Thyroid gland (tissue), 4 donors: Measurements from ENCODE around the gene IFI27. TPM values are rescaled to one million over a fixed set of nuclear protein-coding genes. Genes with fewer than 3 reads are reported as not detected.

ENCODE experiments used
- DNase-seq, 2 donors: peaks; one replicate each; pipeline ENCODE4 v3.0.0-alpha.2; 2019
- H3K27ac ChIP-seq, 3 donors: fragments of 200-600 bp; sonication (generic); 1 replicate in 2 of 3; 2 replicates in 1 of 3; pipeline ENCODE4 v1.5.1; 2016 to 2019; ENCODE audit warnings: mild to moderate bottlenecking in 1 of 3, moderate library complexity in 1 of 3
- H3K27me3 ChIP-seq: fragments of 200-600 bp; sonication (generic); one replicate; pipeline ENCODE4 v1.5.1; 2019
- H3K36me3 ChIP-seq, 2 donors: fragments of 200-600 bp; sonication (generic); one replicate each; pipeline ENCODE4 v1.5.1; 2016 to 2019
- H3K4me1 ChIP-seq, 2 donors: fragments of 200-600 bp; sonication (generic); one replicate each; pipeline ENCODE4 v1.5.1; 2017 to 2019
- H3K4me3 ChIP-seq, 3 donors: fragments of 200-600 bp; sonication (generic); replicated peaks in 1 of 3; 1 replicate in 2 of 3; 2 replicates in 1 of 3; pipeline ENCODE4 v1.5.1; 2016; ENCODE audit warnings: mild to moderate bottlenecking in 1 of 3
- H3K9me3 ChIP-seq: fragments of 200-600 bp; sonication (generic); one replicate; pipeline ENCODE4 v1.5.1; 2017
- POLR2A ChIP-seq, 2 donors: fragments of 450-650 bp; IDR thresholded peaks; one replicate each; pipeline ENCODE4 v1.6.1; 2017; ENCODE audit warnings: antibody characterized with exemption in 2 of 2, mild to moderate bottlenecking in 2 of 2, moderate library complexity in 1 of 2
- WGBS, 2 donors: methylation state at CpG; one replicate each; pipeline ENCODE4 v1.1.5; 2017; 5-methylcytosine and 5-hydroxymethylcytosine counted together
- intact Hi-C: fragments of 100-400 bp; cut with DNase I; formaldehyde crosslinking; loops from one replicate; pipeline ENCODE4 v1.15.1; 2023
- total RNA-seq, 4 donors: library from RNA; depleted of rRNA; stranded (reverse); fragments of >200 nt; gene quantifications; one replicate each; pipeline ENCODE4 v1.2.3, GENCODE V29; 2016
- TF ChIP-seq, protein P1 (sequence below), 6 experiments: fragments of 200-600 bp in 3 of 6; fragments of 450-650 bp in 3 of 6; sonication (generic) in 3 of 6; IDR thresholded peaks; one replicate each; pipeline ENCODE4 v1.5.1; 2016 to 2019; ENCODE audit warnings: antibody characterized with exemption in 6 of 6, mild to moderate bottlenecking in 2 of 6, inconsistent platforms in 1 of 6, moderate library complexity in 1 of 6

IFI27 gene
- total RNA-seq, 4 donors from 2014 or later, result 40.8 to 111 (median 81.3) TPM

DNA sequence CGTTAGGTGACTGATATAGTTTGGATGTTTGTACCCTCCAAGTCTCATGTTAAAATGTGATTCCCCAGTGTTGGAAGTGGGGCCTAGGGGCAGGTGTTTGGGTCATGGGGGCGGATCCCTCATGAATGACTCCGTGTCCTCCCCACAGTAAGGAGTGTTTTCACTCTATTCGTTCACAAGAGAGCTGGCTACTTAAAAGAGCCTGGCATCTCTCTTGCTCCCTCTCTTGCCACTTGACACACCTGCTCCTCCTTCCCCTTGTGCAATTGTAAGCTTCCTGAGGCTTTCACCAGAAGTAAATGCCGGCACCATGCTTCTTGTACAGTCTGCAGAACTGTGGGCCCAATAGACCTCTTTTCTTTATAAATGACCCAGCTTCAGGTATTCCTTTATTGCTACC, 16.3 kb downstream of the IFI27 start:
- H3K27ac ChIP-seq, result no peak overlapping the region
- H3K4me3 ChIP-seq, result no peak overlapping the region
- TF ChIP-seq, protein P1, sequence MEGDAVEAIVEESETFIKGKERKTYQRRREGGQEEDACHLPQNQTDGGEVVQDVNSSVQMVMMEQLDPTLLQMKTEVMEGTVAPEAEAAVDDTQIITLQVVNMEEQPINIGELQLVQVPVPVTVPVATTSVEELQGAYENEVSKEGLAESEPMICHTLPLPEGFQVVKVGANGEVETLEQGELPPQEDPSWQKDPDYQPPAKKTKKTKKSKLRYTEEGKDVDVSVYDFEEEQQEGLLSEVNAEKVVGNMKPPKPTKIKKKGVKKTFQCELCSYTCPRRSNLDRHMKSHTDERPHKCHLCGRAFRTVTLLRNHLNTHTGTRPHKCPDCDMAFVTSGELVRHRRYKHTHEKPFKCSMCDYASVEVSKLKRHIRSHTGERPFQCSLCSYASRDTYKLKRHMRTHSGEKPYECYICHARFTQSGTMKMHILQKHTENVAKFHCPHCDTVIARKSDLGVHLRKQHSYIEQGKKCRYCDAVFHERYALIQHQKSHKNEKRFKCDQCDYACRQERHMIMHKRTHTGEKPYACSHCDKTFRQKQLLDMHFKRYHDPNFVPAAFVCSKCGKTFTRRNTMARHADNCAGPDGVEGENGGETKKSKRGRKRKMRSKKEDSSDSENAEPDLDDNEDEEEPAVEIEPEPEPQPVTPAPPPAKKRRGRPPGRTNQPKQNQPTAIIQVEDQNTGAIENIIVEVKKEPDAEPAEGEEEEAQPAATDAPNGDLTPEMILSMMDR (IDR thresholded peaks at IDR 0.05), result no peak
- TF ChIP-seq POLR2A (IDR thresholded peaks at IDR 0.05), result no peak
- H3K9me3 ChIP-seq, result no peaks in the 10 kb centered on the region
- H3K36me3 ChIP-seq, result no peaks in the 10 kb centered on the region
- intact Hi-C loops, result loop anchor here (5.0 kb wide), 1 partner anchor 51 kb away; no protein-coding TSS in a partner anchor
- H3K4me1 ChIP-seq, result peaks cover 9 to 12% of the 10 kb centered on the region in 2 donors
- H3K27me3 ChIP-seq, result no peaks in the 10 kb centered on the region
- 77 to 83% methylated on average over 5 of the region's 5 CpGs for WGBS, 2 donors
- DNase-seq, result no peak

DNA sequence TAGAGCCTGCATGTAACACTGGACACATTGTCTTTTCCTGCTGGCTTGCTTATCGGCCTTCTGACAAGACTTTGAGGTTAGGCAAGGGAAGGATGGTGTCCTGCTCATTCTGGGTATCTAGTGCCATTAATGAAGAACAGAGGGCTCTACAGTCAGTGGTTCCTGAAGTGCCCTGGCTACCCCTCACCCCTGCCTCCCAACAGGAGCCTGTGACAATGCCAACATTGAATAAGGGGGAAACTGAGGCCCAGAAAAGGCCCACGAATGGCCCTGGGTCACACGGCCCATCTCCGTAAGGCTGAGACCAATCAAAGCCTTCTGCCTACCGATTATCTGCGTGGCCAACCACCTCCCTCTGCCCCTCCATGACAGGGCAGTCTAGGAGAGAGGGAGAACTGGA, 16.8 kb downstream of the IFI27 start:
- TF ChIP-seq, protein P1 (IDR thresholded peaks at IDR 0.05), result no peak
- no peak for TF ChIP-seq POLR2A (IDR thresholded peaks at IDR 0.05)
- intact Hi-C loops, result loop anchor here (5.0 kb wide), 1 partner anchor 50 kb away; no protein-coding TSS in a partner anchor
- H3K27me3 ChIP-seq, result no peaks in the 10 kb centered on the region
- 90 to 92% methylated on average over 4 to 6 of the region's 6 CpGs for WGBS, 2 donors
- no peaks in the 10 kb centered on the region for H3K36me3 ChIP-seq
- H3K4me1 ChIP-seq, result peaks cover 9 to 12% of the 10 kb centered on the region in 2 donors
- H3K9me3 ChIP-seq, result no peaks in the 10 kb centered on the region
- H3K27ac ChIP-seq, result no peak overlapping the region
- no peak for DNase-seq
- no peak overlapping the region for H3K4me3 ChIP-seq

DNA sequence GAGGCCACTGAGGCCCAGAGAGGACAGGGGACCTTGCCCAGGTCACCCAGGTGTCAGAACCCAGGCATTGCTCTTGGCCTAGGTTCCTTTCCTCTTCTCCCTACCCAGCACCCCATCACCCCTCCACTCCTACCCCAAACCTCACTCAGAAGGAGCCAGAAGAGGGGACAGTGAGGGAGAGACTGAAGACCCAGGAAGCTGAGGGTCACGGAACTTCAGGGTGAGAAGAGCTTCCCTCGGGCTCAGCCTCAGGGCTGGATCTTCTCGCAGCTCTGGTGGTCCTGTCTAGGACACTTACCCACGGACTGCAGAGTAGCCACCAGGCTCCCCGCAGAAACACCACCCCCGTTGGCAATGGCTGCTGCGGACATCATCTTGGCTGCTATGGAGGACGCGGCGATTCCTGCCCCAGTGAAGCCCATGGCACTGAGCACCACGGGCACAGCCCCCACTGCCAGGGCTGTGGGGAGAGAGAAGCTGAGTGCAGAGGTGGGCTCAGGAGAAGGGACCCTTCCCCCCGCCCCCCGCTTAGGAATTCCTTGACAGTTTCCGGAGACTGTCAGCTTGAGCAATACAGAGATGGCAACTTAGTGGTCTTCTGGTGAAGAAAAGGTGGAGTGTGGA, 17.8 kb downstream of the IFI27 start:
- no peak for DNase-seq
- H3K4me1 ChIP-seq, result peaks cover 9 to 12% of the 10 kb centered on the region in 2 donors
- H3K27me3 ChIP-seq, result no peaks in the 10 kb centered on the region
- no peak for TF ChIP-seq POLR2A (IDR thresholded peaks at IDR 0.05)
- TF ChIP-seq, protein P1 (IDR thresholded peaks at IDR 0.05), result no peak
- 92 to 96% methylated on average over 14 of the region's 14 CpGs for WGBS, 2 donors
- no peak overlapping the region for H3K27ac ChIP-seq
- no peak overlapping the region for H3K4me3 ChIP-seq
- H3K36me3 ChIP-seq, result no peaks in the 10 kb centered on the region
- intact Hi-C loops, result loop anchor here (5.0 kb wide), 1 partner anchor 49 kb away; no protein-coding TSS in a partner anchor
- no peaks in the 10 kb centered on the region for H3K9me3 ChIP-seq

DNA sequence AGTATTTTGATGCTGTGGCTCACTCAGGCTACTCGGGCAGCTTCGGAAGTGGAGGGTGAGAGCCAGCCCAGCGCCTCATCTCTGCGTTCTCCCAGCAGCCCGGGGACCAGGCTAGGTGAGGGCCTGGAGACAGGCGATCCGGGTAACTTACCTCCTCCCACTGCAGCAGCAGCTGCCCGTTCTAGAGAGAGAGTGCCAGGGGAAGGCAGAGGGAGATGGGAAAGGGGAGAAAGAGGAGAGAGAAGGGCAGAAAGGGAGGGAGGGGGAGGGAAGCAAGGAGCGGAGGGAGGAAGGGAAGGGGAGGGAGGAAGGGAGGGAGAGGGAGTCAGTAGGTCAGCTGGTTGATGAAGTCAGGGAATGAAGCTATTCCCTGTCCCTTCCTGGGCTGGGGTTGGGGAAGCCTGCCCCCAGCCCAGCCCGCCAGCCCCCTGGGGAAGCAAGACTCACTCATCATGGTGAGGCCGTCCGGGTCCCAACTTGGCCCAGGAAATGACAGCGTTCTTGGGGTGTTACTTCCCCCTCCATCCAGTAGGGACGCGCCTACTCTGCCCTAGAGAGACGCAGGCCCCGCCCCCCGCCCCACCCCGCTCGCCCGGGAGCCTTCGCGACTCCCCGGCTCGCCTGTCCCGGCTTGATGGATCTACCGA, 18.7 kb downstream of the IFI27 start, which contains the start of gene IFI27L2:
IFI27L2 (minus strand) TSS at position 494 of the 647 bp plus-strand sequence; CDS start at position 454, 40 bp downstream.
- H3K27ac ChIP-seq, result peak within 1 kb of the TSS; percentile 35 to 68 (median 59)
- no peaks in the 10 kb centered on the region for H3K36me3 ChIP-seq
- no peaks in the 10 kb centered on the region for H3K27me3 ChIP-seq
- no peaks in the 10 kb centered on the region for H3K9me3 ChIP-seq
- intact Hi-C loops, result loop anchor here (5.0 kb wide), 1 partner anchor 48 kb away; no protein-coding TSS in a partner anchor
- TF ChIP-seq, protein P1 (IDR thresholded peaks at IDR 0.05), result peak in 3 of 6 experiments; percentile 24 to 42 (median 41)
- peak in 1 of 2 donors; percentile 35 for TF ChIP-seq POLR2A (IDR thresholded peaks at IDR 0.05)
- H3K4me1 ChIP-seq, result peaks cover 9 to 12% of the 10 kb centered on the region in 2 donors
- H3K4me3 ChIP-seq, result peak within 1 kb of the TSS in 2 of 3 donors; percentile 21 to 33
- DNase-seq, result peak; percentile 67 to 69
- 0 to 3% methylated on average over 26 to 27 of the region's 27 CpGs for WGBS, 2 donors
